Omental fat pad (tissue), 4 donors: ENCODE data around the gene FBN2. TPM values are rescaled to one million over a fixed set of nuclear protein-coding genes. Genes with fewer than 3 reads are reported as not detected.

Source experiments
- ATAC-seq: fragments of 150-250 bp; one replicate; pipeline ENCODE4 v1.9.1; 2016; ENCODE audit warnings: mild to moderate bottlenecking, moderate library complexity; ENCODE audit not compliant: low FRiP score
- DNase-seq: peaks from one replicate; pipeline ENCODE4 v3.0.0-alpha.2; 2019; ENCODE audit warnings: low spot score
- total RNA-seq, 4 donors: library from RNA; depleted of rRNA; stranded (reverse); fragments of >200 nt; gene quantifications; one replicate each; pipeline ENCODE4 v1.1.0, GENCODE V29; 2016
- TF ChIP-seq, protein P1 (sequence below), 3 donors: fragments of 450-650 bp; IDR thresholded peaks; one replicate each; pipeline ENCODE4 v1.5.1; 2016 to 2017; ENCODE audit warnings: antibody characterized with exemption in 3 of 3, mild to moderate bottlenecking in 3 of 3, moderate library complexity in 2 of 3

The FBN2 gene
- total RNA-seq, 4 donors from 2014 or later, result 0.56 to 3.2 (median 0.79) TPM

DNA sequence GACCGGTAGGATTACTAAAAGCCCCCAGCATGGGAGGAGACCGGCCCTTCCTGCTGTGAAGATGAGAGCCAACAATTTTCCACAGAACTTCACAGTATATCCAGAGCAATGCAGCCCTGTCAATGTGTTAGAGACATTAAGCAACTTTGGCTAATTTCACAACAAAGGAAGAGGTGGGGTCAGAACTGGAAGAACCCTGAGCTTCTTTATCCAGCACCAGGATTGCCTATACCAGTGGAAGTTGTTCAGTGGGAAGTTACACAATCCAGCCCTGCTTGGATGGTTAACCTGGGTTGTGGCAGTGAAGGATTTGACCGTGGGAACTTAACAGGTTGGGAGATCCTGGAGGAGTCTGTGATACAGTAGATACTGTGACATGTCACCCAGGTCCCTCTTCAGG, 197.0 kb downstream of the FBN2 start:
- no peak for ATAC-seq

DNA sequence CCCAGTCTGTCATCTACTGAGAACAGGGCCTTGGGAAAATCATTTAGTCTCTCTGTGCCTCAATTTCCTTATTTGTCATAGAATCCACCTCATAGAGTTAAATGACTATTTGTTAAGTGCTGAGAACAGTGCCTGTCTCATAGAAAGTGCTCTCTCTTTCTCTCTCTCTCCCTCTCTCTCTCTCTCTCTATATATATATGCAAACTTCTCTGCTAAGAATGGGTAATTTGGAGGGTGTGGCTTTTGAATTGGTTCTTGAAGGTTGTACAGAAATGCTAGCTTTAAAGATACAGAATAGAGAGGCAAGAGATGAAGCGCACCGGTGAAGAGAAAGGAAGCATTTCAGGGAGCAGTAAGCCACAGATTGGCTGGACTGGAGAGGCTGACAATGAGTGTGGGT, 197.4 kb downstream of the FBN2 start:
- TF ChIP-seq, protein P1, sequence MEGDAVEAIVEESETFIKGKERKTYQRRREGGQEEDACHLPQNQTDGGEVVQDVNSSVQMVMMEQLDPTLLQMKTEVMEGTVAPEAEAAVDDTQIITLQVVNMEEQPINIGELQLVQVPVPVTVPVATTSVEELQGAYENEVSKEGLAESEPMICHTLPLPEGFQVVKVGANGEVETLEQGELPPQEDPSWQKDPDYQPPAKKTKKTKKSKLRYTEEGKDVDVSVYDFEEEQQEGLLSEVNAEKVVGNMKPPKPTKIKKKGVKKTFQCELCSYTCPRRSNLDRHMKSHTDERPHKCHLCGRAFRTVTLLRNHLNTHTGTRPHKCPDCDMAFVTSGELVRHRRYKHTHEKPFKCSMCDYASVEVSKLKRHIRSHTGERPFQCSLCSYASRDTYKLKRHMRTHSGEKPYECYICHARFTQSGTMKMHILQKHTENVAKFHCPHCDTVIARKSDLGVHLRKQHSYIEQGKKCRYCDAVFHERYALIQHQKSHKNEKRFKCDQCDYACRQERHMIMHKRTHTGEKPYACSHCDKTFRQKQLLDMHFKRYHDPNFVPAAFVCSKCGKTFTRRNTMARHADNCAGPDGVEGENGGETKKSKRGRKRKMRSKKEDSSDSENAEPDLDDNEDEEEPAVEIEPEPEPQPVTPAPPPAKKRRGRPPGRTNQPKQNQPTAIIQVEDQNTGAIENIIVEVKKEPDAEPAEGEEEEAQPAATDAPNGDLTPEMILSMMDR (IDR thresholded peaks at IDR 0.05), result no peak
- ATAC-seq (no peak), DNase-seq (no peak)

More for the DNA sequence above, 197.0 kb downstream of the FBN2 start:
- TF ChIP-seq, protein P1 (IDR thresholded peaks at IDR 0.05), result no peak
- DNase-seq, result no peak

DNA sequence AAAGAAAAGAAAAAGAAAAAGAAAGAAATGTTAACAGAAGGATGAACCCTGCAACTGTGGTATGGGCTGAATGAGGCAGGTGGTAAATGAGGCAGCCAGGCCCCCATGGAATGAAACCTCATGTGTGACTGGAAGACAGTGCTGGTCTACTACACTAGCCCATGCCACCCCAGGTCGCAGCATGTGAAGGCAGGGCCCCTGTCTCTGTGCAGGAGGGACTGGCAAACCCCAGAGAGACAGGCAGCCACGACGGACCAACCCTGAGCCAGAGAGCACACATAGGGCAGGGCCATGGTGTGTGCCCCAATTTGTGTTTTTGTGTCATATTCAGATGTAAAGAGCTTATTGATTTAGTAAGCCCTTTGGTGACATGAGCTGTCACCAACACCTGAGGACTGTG, 198.5 kb downstream of the FBN2 start:
- no peak for DNase-seq
- TF ChIP-seq, protein P1 (IDR thresholded peaks at IDR 0.05), result no peak
- ATAC-seq, result no peak

GRCh38 chr5:128338649-128339048, 199.4 kb downstream of the FBN2 start:
- DNase-seq (no peak), ATAC-seq (no peak)
- TF ChIP-seq, protein P1 (IDR thresholded peaks at IDR 0.05), result no peak

DNA sequence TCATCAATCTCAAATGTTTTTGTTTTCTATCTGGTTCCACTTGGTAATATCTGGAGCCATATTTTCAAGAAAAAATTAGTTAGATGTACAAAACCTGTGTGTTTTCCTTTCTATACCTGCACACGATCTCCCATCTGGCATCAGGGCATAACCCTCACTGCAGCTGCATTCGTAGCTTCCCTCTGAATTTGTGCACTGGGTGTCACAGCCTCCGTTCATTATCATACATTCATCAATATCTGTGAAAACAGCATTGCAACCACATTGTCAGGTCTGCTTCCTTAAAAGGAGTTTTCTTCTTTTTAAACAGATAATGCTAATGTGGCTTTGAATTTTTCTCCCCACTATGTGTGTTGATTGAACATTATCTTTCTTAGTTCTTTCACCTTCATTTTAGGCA, 202.7 kb downstream of the FBN2 start:
- TF ChIP-seq, protein P1 (IDR thresholded peaks at IDR 0.05), result no peak
- ATAC-seq (no peak), DNase-seq (no peak)

GRCh38 chr5:128334010-128334716, 203.9 kb downstream of the FBN2 start:
- TF ChIP-seq, protein P1 (IDR thresholded peaks at IDR 0.05), result no peak
- no peak for ATAC-seq
- no peak for DNase-seq

DNA sequence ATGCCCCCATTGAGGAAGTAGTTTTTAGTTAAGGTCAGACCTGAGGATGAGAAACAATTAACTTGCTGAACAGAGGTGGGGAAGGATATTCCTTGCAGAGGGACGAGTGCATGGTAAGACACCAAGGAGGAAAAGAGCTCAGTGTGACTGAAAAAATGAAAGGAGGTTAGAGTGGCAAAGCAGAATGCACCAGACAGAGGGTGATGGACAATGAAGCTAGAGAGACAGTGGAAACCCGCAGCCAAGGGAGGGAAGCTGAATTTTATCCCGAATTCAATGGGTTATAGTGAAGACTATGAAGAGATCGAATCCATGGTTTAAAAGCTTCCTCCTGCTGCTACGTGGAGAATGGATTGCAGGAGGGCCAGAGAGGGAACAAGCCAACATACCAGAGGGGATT, 206.8 kb downstream of the FBN2 start:
- ATAC-seq, result no peak
- TF ChIP-seq, protein P1 (IDR thresholded peaks at IDR 0.05), result no peak

More for the DNA sequence above, 206.8 kb downstream of the FBN2 start:
- DNase-seq, result no peak
